G401 (cell line): ENCODE data around the gene CAPZA1. TPM values are rescaled to one million over a fixed set of nuclear protein-coding genes. Genes with fewer than 3 reads are reported as not detected.

Source experiments
- total RNA-seq: library from RNA; depleted of rRNA; stranded (reverse); fragments of >200 nt; shearing (Covaris generic); gene quantifications from 2 replicates; pipeline ENCODE4 v1.2.3, GENCODE V29; 2014; rRNA removed

The CAPZA1 gene
- total RNA-seq, 1 experiment from 2014 or later: 371 TPM

Other genes with a start within 250 kb of the CAPZA1 start
- 13.2 and 14.8 TPM in 2 replicates for gene CTTNBP2NL, start 223.6 kb upstream of the CAPZA1 start, total RNA-seq
- 14.6 and 17.3 TPM in 2 replicates for gene WNT2B, start 110.9 kb upstream of the CAPZA1 start, total RNA-seq
- gene ST7L, start 691 bp upstream of the CAPZA1 start, total RNA-seq: 23.9 and 34.4 TPM in 2 replicates
- 61.1 and 73.7 TPM in 2 replicates for gene MOV10, start 54.8 kb downstream of the CAPZA1 start, total RNA-seq
- 381 and 425 TPM in 2 replicates for gene RHOC, start 87.3 kb downstream of the CAPZA1 start, total RNA-seq
- 10.1 and 13.2 TPM in 2 replicates for gene PPM1J, start 95.5 kb downstream of the CAPZA1 start, total RNA-seq